Lung (tissue), 12 donors: ENCODE data around the gene KLF6. TPM values are rescaled to one million over a fixed set of nuclear protein-coding genes. Genes with fewer than 3 reads are reported as not detected.

Experiments
- ATAC-seq: fragments of 200-7000 bp; cut with Tn5 transposase; one replicate; pipeline ENCODE4 v1.9.1; 2020; ENCODE audit warnings: moderate number of reproducible peaks; ENCODE audit not compliant: insufficient read depth, low FRiP score
- DNase-seq, 3 donors: peaks; one replicate each; pipeline ENCODE4 v3.0.0-alpha.2; 2013 to 2017
- H3K27ac ChIP-seq, 2 donors: one replicate each; pipeline ENCODE4 v1.5.1; 2013; ENCODE audit warnings: mild to moderate bottlenecking in 2 of 2, moderate library complexity in 2 of 2, control low read depth in 1 of 2, inconsistent platforms in 1 of 2, low read depth in 1 of 2, low read length in 1 of 2
- H3K27me3 ChIP-seq, 3 donors: one replicate each; pipeline ENCODE4 v1.5.1; 2013; ENCODE audit warnings: low read length in 2 of 3; ENCODE audit not compliant: control insufficient read depth in 3 of 3, insufficient read depth in 3 of 3
- H3K36me3 ChIP-seq, 4 donors: one replicate each; pipeline ENCODE4 v1.5.1; 2013; ENCODE audit warnings: low read length in 4 of 4, mild to moderate bottlenecking in 1 of 4, moderate library complexity in 1 of 4; ENCODE audit not compliant: control insufficient read depth in 4 of 4, insufficient read depth in 4 of 4
- H3K4me1 ChIP-seq, 5 donors: one replicate each; pipeline ENCODE4 v1.5.1; 2013; ENCODE audit warnings: low read length in 5 of 5, mild to moderate bottlenecking in 2 of 5, moderate library complexity in 1 of 5; ENCODE audit not compliant: control insufficient read depth in 5 of 5, insufficient read depth in 5 of 5
- H3K4me3 ChIP-seq: one replicate; pipeline ENCODE4 v1.5.1; 2013; ENCODE audit warnings: mild to moderate bottlenecking, control low read depth, moderate library complexity
- H3K9ac ChIP-seq, 2 donors: one replicate each; pipeline ENCODE4 v1.5.1; 2013; ENCODE audit warnings: low read length in 2 of 2, control low read depth in 1 of 2; ENCODE audit not compliant: insufficient read depth in 1 of 2
- H3K9me3 ChIP-seq, 4 donors: one replicate each; pipeline ENCODE4 v1.5.1; 2013; ENCODE audit warnings: low read length in 3 of 4, mild to moderate bottlenecking in 1 of 4, moderate library complexity in 1 of 4; ENCODE audit not compliant: control insufficient read depth in 4 of 4, insufficient read depth in 3 of 4
- WGBS, 2 donors: extraction: QIAGEN DNeasy Blood & Tissue Kit; methylation state at CpG; one replicate each; pipeline ENCODE4 v1.1.7; 2013; 5-methylcytosine and 5-hydroxymethylcytosine counted together
- polyA plus RNA-seq, 2 donors: library from polyadenylated mRNA; stranded (reverse); fragments of 200-250 nt; gene quantifications; one replicate each; pipeline ENCODE4 v1.2.1, GENCODE V29; 2013
- total RNA-seq, 2 donors: library from RNA; depleted of rRNA in 1 of 2; stranded (reverse); fragments of >200 nt in 1 of 2; gene quantifications; one replicate each; pipeline ENCODE4 v1.2.1, GENCODE V29; 2014 to 2021
- TF ChIP-seq, protein P1 (sequence below): IDR thresholded peaks from 2 replicates; pipeline ENCODE4 v1.5.1; 2012; ENCODE audit warnings: mild to moderate bottlenecking; ENCODE audit errors: control extremely low read depth, extremely low read depth
- donor health status: control.
- donor health status: control.
- donor health status: Bipolar disorder and iron deficiency.
- donor health status: healthy.
- donor health status: DM: yes; HTN: yes; CAD: no.

The KLF6 gene
- total and polyA plus RNA-seq, 4 donors: 45.6 to 264 (median 160) TPM

DNA sequence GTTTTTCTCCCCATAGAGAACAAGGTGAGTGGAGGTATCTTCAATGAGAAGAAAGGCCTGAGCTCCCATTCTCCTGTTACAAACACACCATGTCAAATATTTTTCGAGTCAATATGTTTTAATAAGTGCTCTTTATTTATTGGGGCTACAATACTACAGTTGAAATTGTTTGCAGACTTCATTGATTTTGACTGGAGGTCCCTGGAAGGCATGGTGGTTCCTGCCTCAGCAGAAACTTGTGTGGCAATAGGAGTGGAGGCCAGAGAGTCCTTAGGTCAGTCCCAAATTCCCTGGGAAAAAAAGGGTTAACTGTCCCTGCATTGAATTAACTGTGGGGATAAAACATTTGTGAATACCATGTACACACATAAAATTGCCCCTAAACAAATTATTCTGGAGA, 22.7 kb downstream of the KLF6 start:
- TF ChIP-seq, protein P1, sequence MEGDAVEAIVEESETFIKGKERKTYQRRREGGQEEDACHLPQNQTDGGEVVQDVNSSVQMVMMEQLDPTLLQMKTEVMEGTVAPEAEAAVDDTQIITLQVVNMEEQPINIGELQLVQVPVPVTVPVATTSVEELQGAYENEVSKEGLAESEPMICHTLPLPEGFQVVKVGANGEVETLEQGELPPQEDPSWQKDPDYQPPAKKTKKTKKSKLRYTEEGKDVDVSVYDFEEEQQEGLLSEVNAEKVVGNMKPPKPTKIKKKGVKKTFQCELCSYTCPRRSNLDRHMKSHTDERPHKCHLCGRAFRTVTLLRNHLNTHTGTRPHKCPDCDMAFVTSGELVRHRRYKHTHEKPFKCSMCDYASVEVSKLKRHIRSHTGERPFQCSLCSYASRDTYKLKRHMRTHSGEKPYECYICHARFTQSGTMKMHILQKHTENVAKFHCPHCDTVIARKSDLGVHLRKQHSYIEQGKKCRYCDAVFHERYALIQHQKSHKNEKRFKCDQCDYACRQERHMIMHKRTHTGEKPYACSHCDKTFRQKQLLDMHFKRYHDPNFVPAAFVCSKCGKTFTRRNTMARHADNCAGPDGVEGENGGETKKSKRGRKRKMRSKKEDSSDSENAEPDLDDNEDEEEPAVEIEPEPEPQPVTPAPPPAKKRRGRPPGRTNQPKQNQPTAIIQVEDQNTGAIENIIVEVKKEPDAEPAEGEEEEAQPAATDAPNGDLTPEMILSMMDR: no peak
- Histone ChIP-seq H3K4me1 (peaks cover 0 to 3% (median 0%) of the 10 kb centered on the region in 5 donors), H3K27ac (no peak overlapping the region), H3K9ac (no peak overlapping the region), H3K27me3 (no peaks in the 10 kb centered on the region), H3K9me3 (no peaks in the 10 kb centered on the region), H3K4me3 (no peak overlapping the region), H3K36me3 (no peaks in the 10 kb centered on the region)
- ATAC-seq: no peak
- DNase-seq: no peak
- 87 to 93% methylated on average over 1 of the region's 1 CpG for WGBS, 2 donors

DNA sequence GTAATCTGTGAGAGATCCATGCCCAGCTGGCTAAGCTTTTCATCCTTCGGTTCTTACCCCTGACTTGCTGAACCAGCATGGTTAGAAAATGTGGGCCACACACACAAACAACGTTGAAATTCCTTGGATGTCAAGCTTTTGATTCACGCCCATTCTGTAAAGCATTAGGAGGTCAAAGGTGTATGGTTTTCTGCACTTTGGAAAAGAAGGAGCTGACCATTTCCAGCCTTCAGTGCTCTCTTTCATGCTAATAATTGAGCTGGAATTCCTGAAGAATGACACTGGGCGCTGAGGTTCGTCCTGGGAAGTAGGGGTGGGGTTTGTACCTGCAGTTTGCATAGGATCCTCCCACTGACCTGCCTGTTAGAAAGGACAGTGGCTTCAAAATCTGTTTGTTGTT, 23.1 kb downstream of the KLF6 start:
- H3K9me3 ChIP-seq: no peaks in the 10 kb centered on the region
- H3K4me3 ChIP-seq: no peak overlapping the region
- no peak for DNase-seq
- H3K4me1 ChIP-seq: peaks cover 0 to 3% (median 0%) of the 10 kb centered on the region in 5 donors
- no peak overlapping the region for H3K27ac ChIP-seq
- 83 to 95% methylated on average over 5 of the region's 5 CpGs for WGBS, 2 donors
- no peak for ATAC-seq
- no peak overlapping the region for H3K9ac ChIP-seq
- peaks cover 0 to under 1% (median 0%) of the 10 kb centered on the region in 3 donors for H3K27me3 ChIP-seq
- TF ChIP-seq, protein P1: no peak
- no peaks in the 10 kb centered on the region for H3K36me3 ChIP-seq

DNA sequence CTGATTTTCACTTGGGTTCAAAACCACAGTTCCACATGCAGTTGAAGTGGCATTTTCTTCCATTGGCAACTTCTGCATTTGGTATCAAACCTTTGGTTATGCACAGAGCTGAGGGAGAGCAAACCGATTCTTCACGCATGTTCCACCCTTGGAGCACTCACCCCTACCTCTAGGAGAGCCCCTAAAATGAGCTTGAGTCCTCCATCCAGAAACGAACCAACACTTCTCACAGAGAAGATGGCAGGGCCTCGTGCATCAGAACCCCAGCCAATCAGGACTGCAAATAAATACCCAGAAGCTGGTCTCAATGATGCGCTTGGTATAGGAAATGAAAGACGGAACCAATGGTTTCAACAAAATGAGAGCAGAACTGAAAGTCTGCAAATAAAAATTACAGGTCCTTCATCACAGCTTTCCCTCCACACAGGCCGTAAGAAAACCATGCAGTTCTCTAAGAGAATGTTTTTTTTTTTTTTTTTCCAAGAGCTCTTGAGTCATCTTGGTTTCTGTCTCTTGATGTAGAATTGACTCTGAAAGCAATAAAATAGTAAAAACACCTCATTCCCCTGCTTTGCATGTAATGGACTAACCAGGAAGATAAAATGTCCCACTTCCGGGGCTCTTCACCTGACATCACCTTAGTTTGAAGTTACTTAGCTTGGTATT, 23.9 kb downstream of the KLF6 start:
- DNase-seq: no peak
- no peaks in the 10 kb centered on the region for H3K9me3 ChIP-seq
- H3K4me1 ChIP-seq: peaks cover 0 to 4% (median 0%) of the 10 kb centered on the region in 5 donors
- H3K27ac ChIP-seq: no peak overlapping the region
- 74 to 78% methylated on average over 8 of the region's 8 CpGs for WGBS, 2 donors
- no peak overlapping the region for H3K9ac ChIP-seq
- TF ChIP-seq, protein P1: no peak
- ATAC-seq: no peak
- no peak overlapping the region for H3K4me3 ChIP-seq
- H3K36me3 ChIP-seq: no peaks in the 10 kb centered on the region
- peaks cover 0 to 5% (median 0%) of the 10 kb centered on the region in 3 donors for H3K27me3 ChIP-seq
